A673 (cell line): ENCODE data around the gene RGPD5.
"Not testable (repeated sequence)": the region's sequence is repeated elsewhere in the genome, so short reads cannot be mapped to it uniquely, and the experiment has no call there.

Experiments
- EZH2 ChIP-seq: fragments of 200-600 bp; sonication (generic); IDR thresholded peaks from 2 replicates; pipeline ENCODE4 v1.6.1; 2017; ENCODE audit warnings: borderline replicate concordance, low read depth, mild to moderate bottlenecking, mixed read lengths, antibody characterized with exemption, low read length; ENCODE audit not compliant: poor library complexity, severe bottlenecking
- TF ChIP-seq, protein P1 (sequence below): fragments of 300-800, 200-600 bp; sonication (generic); conservative IDR thresholded peaks from 2 replicates; pipeline ENCODE4 v1.5.1; 2017; ENCODE audit warnings: low read depth, mild to moderate bottlenecking, antibody characterized with exemption, low read length, moderate library complexity, mixed read lengths

GRCh38 chr2:109757163-109757824, 36.8 kb upstream of the RGPD5 start:
- TF ChIP-seq, protein P1, sequence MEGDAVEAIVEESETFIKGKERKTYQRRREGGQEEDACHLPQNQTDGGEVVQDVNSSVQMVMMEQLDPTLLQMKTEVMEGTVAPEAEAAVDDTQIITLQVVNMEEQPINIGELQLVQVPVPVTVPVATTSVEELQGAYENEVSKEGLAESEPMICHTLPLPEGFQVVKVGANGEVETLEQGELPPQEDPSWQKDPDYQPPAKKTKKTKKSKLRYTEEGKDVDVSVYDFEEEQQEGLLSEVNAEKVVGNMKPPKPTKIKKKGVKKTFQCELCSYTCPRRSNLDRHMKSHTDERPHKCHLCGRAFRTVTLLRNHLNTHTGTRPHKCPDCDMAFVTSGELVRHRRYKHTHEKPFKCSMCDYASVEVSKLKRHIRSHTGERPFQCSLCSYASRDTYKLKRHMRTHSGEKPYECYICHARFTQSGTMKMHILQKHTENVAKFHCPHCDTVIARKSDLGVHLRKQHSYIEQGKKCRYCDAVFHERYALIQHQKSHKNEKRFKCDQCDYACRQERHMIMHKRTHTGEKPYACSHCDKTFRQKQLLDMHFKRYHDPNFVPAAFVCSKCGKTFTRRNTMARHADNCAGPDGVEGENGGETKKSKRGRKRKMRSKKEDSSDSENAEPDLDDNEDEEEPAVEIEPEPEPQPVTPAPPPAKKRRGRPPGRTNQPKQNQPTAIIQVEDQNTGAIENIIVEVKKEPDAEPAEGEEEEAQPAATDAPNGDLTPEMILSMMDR = not testable (repeated sequence)
- TF ChIP-seq EZH2 = not testable (repeated sequence)
